Eye (tissue), 1 donor: Measurements from ENCODE around the gene MBP.
"Not testable (repeated sequence)": the region's sequence is repeated elsewhere in the genome, so short reads cannot be mapped to it uniquely, and the experiment has no call there.

ENCODE experiments used
- DNase-seq: peaks from one replicate; pipeline ENCODE4 v3.0.0-alpha.2; 2015

MBP gene

DNA sequence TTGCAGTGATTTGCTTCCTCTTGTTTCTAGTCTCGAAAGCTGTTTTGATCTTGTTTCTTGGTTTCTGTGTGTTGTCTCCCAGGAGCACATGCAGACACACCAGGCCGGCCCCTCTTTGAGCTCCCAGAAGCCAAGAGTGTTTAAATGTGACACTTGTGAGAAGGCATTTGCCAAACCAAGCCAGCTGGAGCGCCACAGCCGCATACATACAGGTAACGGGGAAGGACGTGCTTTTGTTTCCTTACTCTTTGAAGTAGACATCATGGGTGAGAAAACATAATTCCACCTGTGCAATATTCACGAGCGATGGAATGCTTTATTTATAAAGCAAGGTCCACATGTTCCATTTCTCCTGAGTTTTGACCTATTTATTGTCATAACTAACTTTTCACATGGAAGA lies 173.0 kb downstream of the MBP start:
- DNase-seq, result no peak

DNA sequence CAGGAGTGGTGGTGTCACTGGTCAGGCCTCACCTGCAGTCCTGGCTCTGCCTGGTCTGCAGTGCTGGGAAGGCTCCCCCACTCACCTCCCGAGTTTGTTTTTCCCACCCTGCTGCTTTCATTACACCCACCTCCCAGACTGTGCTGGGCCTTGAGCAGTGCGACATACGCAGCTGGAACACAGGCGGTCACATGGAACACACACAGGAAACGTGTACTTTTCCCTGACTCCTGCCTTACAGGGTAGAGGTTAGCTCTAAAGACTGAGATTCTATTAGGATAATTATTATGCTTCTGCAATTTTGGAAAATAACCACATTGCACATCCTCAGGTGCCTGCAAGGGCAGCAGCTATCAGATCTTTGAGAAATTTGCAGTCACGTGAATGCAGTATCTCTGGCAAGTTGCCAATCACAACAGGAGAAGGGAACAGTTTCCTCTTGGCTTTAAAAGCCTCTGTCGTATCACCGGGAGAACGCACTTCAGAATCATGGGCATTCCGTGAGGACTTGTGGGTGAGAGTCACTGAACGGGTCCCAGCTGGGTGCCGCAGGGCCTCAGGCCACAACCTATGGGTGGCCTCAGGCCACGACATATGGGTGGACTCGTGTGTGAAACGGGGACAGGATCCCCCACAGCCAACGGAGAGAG lies 173.8 kb downstream of the MBP start:
- no peak for DNase-seq

DNA sequence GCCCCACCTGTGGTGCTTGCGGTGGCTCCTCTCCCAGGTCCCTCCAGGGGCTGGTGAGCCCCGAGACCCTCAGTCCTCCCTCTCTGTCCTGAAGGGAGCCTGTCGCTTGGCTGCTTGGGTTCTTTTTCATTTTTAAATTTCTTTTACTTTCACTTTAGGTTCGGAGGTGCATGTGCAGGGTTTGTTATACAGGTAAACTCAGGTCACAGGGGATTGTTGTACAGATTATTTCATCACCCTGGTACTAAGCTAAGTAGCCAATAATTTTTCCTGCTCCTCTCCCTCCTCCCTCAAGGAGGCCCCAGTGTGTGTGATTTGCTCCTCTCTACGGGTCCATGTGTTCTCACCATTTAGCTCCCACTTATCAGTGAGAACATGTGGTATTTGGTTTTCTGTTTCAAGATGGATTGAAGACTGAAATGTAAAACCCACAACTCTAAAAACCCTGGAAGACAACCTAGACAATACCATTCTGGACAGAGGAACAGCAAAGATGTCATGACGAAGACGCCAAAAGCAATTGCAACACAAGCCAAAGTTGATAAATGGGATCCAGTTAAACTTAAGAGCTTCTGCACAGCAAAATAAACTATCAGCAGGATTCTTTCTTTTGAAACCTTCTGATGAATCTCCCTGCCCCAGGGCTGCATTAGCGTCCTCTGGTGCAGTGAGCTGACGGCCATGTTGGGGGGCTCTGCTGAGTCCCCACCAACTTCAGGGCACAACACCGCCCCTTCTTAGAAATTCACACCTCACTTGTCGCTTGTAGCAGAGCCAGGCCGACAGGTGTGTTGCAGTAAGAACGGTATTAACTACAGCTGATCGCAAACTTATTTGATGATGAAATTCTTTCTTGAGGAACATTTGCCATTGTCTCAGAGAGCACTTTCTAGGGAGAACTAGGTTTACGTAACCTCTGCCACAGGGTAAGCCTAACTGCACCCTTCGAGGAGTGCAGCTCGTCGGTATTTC lies 174.9 kb downstream of the MBP start:
- DNase-seq, result no peak

DNA sequence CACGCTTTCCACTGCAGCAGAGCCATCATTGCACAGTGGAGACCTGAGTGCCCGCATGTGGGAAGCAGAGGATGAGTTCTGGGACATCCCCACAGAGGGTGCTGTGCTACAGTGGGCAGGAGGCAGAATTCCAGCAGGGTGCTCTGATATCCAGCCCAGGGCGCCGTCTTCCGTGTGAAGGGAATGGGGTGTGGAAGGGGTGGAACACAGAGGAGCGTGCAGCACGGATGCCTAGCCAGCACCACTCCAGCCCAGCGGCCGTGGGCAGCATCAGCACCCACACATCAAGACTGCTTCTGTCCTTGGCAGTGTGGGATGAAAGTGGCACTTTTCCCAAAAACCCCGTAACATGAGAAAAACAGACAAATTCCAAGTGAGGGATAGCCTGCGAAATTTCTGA lies 175.9 kb downstream of the MBP start:
- DNase-seq, result no peak

DNA sequence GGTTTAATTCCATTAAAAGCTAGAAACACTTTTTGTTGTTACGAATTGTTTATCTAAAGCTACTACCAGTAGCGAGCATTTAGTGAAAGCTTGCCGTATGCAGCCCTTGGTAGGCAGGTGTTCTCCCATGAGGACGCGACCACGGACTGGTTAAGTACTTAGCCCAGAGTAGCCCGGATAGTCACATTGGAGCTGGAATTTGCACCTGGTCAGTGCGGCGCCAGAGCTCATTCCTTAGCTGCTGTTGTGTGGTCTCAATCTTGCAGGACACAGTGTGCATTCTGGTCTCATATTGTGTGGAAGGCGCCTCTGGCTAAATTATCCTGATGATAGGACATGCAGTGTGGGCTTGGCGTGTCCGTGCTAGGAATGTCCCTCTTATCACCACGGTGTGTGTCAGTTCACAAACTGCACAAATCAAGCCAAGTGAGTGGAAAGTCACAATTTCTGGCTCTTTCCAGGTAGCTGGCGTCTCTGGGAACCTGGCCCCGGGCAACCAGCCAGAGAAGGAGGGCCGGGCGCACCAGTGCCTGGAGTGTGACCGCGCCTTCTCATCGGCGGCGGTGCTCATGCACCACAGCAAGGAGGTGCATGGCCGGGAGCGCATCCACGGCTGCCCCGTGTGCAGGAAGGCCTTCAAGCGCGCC lies 176.9 kb downstream of the MBP start:
- no peak for DNase-seq

DNA sequence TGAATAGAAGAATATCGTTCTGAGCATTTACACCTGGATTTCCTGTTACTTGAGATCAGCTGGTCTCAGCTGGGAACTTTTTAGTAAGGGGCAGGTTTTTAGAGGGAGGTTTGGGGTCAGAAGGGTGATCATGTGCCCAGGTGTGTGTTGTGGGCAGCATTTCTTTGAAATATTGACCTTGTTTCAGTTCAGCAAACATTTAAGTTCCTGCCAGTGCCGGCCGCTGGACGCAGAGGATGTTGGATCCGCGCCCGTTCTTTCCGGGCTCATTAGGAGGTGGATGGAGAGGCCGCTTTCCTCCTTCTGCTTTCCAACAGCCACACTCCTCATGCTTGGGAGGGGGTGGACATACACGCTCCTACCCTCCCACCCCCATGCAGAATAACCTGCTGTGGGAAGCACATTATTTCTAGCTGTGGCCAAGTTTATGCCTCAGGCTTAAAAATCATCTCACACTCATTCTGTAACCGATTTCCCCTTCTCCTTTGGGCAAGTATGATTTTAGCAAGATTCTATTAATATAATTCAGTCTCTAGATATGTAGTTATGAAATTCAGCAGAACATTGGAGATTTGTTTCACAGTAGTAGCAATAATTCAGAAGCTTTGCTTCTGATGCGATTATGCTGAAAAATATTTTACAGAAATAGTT lies 178.9 kb downstream of the MBP start:
- DNase-seq, result peak; percentile 57

DNA sequence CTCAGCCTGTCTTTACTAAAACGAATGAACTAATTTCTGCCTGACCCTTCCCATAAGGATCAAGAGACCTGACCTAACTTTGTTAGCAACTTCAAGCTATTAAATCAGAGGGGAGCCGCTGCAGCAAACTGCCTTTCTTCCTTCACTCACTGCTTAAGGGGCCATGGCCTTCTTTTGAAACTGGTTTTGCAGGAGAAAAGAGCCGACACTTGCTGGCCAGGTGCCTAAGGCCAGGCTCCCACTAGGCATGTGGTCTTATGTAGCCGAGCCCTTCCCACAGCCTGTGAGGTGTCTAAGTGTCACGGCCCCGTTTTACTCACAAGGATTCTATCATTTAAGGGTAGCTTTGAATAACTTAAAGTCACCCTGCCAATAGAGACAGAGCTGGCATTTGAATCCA lies 179.4 kb downstream of the MBP start:
- peak; percentile 50 for DNase-seq

DNA sequence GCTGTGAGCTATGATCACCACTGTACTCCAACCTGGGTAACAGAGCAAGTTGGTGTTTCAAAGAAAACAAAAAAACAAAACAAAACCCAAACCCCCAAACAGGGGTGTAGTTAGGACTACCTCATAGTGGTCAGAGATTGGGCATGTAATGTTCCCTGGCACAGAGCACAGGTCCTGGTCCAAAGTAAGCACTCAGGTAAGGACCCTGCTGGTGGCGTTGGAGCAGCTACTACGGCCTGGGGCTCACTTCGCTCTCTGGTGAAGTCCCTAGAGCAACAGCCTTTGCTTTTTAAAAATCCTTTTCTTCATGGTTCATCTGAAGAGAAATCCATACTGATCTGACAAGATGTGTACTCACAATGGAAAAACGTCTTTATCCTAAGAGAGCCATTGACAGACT lies 179.8 kb downstream of the MBP start:
- DNase-seq, result peak; percentile 33

DNA sequence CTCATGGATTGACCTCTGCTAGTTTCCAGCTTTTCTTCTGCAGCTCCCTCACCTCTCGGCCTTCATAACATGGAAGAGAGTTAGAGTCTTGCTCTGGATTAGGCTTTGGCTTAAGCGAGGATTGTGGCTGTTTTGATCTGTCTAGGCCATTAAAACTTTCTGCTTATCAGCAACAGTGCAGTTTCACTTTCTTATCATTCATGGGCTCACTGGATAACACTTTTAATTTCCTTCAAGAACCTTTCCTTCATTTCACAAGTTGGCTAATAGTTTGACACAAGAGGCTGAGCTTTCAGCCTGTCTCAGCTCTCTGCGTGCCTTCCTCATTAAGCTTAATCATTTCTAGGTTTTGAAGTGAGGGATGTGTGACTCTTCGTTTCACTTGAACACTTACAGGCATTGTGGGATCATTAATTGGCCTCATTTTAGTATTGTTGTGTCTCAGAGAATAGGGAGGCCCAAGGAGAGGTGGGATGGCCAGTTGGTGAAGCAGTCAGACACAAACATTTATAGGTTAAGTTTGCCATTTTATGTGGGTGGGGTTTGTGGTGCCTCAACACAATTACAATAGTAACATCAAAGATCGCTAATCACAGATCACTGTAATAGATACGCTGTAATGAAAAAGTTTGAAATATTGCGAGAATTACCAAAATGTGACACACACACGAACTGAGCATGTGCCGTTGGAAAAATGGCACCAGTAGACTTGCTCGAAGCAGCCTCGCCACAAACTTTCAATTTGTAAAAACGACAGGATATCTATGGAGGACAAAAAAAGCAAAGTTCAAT lies 180.9 kb downstream of the MBP start:
- DNase-seq, result no peak

DNA sequence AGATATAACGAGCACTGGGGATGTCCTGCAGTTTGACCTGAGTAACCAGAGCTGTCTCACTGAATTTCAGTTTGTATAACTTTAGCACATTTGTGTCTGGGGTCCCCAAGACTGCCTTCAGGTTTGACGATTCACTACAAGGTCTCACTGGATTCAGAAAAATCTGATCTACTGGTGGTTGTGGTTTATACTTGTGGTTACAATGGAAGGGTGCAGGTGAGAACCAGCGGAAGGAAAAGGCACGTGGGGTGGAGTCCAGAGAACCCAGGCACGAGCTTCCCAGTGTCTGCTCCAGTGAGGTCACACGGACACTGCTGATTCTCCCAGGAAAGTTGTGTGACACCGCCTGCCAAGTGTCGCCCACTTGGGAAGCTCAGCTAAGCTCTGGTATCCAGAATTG lies 184.2 kb downstream of the MBP start:
- DNase-seq, result no peak

DNA sequence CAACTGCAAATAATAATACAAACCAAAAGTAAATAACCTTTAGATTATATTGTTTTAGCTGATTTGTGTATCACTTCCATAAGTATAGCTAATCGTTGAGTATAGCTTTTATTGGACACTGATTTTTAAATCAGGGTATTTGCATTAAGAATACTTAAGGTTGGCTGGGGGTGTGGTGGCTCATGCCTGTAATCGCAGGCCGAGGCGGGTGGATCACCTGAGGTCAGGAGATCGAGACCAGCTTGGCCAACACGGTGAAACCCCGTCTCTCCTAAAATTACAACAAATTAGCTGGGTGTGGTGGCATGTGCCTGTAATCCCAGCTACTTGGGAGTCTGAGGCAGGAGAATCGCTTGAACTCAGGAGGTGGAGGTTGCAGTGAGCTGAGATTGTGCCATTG lies 188.2 kb downstream of the MBP start:
- not testable (repeated sequence) for DNase-seq

DNA sequence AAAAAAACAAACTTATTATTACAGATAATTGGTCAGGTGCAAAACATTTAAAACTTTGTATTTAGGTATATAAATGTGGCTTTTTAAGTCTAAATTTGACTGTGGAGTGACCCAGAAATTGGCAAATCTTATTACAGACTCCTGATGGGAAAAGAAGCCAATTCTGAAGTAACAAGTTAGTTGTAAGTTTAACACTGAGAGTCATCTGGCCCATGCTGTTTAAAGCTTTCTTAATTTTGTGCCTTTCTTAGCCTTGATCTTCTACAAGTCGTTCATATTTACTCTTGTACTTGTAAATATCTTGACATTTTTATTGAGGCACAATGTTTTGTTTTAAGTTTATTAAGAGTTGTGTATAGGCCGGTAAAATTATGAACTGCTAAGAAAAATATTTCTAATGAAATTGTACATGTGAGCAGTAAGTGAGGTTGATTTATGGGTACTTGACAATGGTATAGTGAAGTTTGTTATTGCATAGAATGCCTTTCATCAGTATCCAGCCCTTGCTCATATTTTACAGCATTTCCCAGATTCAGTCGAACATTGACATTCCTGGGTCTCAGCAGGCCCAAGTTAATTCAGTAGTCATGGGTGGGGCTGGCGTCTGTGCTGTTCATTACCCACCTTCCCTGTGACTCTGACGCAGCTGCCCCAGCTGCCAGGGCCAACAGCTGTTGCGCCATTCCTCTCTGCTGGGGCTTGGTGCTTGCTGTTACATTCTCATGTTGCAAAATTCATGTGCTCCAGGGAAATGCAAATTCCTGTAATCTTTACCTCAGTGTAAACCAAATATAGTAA lies 188.8 kb downstream of the MBP start:
- no peak for DNase-seq

DNA sequence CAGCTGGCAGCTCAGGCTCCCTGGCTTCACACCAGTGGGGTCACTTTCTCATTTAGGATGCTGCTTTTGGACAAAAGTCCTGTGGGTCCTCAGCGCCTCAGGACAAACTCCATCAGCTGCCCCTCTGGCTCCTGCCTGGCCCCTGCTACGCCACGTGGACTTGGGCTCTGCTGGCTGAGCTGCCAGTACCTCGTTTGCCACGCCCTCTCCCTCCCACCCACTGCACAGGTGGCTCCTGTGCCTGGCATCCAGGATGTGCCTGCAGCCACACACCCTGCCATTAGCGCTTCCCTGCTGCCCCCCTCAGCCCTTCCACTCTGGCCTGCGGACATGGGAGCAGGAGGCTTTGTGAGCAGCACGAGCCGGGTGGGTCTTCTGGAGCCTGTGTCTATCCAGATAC lies 191.3 kb downstream of the MBP start:
- no peak for DNase-seq

DNA sequence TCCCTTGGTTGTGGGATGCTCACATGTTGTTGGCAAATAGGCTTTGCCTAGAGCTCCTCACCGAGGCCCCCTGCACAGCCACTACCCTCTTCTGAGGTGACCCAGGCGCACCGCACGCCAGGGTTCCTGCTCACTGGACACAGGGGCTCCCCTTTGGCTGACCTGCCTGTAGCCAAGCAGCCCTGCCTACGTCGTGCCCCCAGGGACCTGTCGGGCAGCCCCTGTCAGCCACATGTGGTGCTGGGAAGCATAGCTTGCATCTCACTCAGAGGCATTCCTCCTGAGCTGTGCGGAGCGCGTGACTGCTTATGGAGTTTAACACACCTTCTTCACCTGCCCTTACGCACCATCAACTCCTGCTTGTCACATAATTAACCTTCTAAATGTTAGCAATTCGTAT lies 194.0 kb downstream of the MBP start:
- no peak for DNase-seq

DNA sequence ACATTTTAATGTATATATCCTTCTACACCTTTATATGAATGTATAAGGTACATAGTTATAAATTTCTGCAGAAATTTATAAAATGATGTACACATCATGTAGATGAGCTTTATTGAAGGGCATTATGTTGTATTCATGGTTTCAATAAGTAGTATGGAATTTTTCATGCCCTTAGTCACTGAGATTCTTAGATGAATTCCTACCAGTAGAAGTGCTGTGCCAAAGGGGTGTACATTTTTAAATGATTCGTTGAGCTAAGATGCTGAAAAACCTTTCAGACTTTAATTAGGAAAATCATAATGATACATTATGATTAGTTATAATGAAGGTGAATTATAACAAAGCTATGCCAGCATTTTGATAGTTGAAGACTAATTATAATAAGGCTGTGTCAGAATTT lies 195.0 kb downstream of the MBP start:
- DNase-seq, result no peak

DNA sequence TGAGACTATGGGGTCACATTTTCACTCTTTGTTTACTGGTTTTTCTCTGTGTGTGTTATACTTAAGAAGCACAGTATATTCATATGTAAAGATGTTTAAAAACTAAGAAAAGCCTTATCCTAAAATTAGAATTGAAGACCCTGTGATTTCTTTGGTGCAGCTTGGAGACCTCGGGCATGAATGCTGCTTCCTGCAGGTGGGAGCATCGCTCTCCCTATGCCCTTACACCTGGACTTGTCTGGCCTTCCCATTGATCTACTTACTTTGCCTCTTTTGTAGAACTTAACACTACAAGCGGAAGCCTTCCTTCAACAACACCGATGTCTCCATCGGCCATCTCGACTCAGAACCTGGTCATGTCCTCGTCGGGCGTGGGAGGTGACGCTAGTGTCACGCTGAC lies 195.7 kb downstream of the MBP start:
- no peak for DNase-seq

DNA sequence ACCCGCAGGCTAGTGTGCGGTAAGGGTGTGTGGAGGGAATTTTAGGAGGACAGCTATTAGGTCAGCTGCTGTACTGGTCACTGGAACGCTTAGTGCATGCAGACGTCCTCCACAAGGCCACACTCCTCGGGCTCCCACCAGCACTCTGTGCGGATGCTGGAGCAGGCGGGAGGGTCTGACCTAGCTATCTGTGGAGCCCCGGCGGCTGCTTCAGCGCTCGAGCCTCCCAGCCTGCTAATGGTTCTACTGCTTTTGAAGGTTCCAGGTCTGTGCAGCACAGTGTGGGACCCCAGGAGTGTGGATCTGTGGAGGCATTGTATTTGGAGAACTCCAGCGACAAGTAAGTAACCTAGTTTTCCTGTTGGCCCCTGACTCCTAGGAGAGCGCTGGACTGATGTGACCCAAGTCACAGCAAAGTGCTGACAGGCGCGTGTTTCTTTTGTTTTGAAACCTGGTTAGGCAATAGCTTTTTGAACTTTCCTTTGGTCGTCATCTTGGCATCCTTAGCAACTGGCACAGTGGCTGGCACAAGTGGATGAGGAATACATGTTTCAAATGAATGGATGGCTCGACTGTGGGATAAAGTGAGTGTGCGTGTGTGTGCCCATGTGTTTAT lies 196.8 kb downstream of the MBP start:
- DNase-seq, result no peak

DNA sequence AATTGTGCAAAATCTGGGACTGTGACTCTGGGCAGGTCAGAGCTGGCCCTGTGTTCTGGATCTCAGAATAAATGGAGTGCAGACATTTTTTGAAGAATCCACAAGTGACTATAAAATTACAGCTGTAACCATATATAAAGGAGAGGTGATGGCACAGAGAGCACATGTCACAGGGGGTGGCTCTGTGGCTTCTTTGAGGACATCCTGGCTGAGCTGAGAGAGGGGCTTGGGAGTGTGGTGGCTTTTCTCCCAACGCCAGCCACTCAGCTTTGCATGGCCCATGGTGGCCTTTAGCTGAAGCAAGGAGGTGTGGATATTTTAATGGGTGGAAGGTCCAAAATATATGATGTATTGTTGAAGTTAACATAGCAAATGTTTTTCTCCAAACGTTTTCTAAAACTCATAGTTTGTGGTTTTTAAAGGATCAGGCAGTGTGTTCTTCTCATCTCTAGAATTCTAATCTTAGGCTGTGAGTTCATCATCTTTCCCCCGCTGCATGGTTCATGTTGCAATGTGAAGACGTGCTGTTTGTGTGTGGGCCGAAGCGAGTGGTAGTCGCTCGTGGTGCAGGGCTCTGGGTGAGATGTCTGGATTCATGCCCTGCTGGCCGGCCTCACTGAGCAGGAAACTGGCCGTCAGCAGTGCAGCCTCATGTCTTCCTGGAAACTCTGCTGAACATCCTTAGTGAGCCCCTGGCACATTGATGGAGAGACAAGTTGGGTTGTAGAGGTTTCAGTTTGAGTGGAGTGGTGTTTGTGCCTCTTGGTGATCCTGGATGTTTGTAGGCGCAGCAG lies 200.4 kb downstream of the MBP start:
- no peak for DNase-seq

DNA sequence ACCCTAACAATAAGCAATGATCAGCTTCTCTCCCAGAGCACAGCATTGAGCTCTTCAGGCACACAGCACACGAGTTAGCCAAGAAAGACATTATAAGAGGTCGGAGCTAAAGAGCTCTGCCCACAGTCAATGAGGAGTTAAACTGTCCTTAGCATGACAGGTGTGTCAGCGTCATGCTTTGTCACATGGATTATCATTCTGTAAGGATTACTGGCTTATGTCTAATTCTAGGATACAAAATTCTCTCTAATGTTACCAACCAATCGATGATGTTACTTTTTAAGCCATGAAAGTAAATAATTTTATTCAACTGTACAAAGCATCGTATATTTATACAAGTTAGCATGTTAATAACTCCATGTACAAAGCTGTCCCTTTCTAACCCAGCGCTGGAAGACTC lies 201.4 kb downstream of the MBP start:
- no peak for DNase-seq
